HG03039 (cell line): Measurements from ENCODE around the gene BMPER.

ENCODE experiments used
- ATAC-seq: cut with Tn5 transposase; IDR thresholded peaks from one replicate; pipeline ENCODE4 v1.9.1; 2021; ENCODE audit warnings: mild to moderate bottlenecking, moderate library complexity; ENCODE audit not compliant: unreplicated experiment

BMPER gene

DNA sequence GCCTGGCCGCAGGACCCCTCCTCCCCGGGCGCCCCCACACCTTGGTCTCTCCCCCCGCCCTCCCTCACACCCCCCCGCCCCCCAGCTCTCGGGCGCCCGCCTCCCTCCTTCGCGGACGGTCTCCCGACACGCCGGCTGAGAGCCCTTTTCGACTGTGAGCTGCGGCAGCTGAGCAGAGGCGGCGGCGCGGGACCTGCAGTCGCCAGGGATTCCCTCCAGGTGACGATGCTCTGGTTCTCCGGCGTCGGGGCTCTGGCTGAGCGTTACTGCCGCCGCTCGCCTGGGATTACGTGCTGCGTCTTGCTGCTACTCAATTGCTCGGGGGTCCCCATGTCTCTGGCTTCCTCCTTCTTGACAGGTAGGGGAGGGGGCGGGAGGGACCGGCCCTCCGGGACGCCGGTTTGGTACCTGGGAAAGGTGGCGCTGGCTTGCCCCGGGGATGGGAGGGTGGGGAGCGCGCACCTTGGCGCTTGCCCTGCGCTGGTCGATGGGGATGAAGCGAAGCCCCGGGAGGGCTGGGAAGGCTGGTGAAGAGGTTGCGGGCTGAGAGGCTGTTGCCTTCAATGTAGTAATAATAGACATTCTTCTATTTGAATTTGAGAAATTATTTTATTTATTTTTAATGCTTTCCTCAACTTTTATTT is at the start of gene BMPER:
TSS of gene BMPER (plus strand) at position 151 of the 644 bp plus-strand sequence. CDS start at position 226, 75 bp downstream.
- ATAC-seq = no peak

DNA sequence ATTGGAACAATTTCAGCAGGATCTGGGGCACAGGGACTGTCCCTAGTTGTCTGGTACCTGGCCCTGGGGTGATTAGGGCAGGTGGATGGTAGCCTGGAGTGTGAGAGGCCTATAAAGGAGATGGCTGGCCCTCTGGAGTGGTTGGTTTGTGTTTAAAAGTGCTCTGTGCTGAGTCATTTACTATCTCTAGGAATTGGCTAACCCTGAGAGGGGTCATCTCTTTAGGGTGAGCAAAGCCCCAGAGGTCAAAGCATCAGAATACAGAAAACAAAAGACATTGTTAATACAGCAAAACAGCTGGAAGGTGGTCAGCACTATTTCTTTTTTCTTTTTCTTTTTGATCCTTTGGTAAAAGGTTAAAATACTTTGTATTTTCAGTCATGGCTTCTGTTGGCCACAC is 43.4 kb upstream of the BMPER start:
- no peak for ATAC-seq

DNA sequence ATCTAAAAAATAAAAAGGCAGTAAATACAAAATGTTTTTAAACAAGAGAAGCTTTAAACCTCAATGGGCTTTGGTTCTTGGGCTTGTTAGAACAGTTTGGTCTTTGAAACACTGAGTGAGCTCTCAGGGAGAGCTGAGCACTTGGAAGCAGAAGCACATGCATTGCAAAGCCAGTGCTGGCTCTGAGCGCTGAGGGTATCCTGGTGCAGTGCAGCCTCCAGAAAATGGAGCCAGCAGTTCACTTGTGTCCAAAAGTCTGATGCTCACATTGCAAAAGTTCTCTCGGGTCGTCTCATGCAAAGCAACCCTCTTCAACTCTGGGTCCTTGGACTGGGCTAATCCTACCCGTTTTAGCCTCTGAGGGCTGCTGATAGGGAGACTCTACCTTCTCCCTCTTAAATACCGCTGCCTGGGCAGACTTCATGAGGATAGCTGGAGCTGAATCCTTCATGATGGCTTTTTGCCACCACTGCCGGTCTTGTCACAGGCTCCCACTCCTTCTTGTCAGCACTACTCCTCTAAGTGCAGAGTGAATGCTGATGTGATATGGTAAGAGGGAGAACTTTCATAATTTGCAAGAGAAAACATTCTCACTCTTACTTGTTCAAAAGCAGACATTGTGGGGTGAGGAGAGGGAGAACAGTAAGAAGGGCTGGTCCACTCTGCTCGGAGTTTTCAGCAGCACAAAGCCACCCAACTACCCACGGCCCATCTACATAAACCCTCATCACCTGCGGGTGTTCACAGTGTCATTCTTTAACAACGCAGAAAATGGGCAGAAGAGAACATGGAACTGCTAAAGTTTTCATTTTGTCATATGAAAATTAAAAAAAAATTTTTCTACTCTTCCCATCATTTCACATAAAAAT is 42.2 kb upstream of the BMPER start:
- ATAC-seq = no peak

DNA sequence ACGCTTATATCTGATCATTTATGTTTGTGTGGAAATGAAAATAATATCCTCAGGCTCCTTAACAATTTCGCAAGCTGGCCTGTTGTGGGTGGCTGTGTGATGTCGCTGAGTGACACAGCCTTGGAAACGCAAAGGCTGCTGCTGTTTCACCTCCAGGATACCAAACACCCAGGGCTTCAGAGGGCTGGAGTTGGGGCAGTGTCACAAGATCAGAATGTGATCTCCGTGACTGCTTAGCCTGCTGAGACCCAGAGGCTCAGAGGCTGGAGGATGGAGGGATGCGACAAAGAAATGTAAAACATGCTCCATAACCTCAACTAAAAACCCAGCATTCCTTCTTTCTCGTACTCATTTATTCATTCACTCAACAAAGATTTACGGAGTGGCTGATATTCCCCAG is 37.2 kb upstream of the BMPER start:
- ATAC-seq = no peak

DNA sequence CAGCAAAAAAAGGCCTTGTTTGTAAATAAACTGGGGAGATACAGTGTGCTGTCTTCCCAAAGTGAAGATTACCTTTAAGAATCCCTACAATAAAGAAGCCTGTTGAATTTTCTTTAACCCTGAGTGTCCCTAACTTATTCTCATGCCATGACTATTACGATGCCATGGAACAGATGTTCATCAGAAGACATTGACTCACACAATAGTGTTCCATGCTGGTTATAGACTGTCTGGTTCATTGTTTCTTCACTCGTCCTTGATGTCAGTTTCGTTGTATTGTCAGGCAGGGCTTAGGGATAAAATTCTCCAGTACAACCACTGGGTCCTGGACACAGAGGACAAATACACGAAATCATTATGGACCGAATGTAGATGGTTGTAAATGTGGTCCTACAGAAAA is 36.2 kb upstream of the BMPER start:
- no peak for ATAC-seq

DNA sequence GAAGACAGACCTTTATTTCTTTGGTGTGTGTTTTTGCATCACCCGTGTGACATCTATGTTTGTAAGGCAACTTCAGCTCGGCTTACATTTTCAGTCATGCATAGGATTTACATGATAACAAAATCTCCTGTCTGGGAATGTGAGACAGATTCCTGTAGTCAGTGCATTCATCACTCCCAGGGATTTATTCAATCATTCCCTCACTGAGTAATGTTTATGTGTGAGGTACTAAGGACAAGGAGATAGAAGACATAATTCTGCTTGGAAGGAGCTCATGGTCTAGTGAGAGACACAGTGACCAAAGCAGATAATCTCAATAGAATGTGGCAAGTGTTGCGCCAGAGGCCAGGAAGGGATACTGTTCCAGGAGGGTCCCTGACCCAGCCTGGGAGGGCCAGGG is 35.2 kb upstream of the BMPER start:
- no peak for ATAC-seq

DNA sequence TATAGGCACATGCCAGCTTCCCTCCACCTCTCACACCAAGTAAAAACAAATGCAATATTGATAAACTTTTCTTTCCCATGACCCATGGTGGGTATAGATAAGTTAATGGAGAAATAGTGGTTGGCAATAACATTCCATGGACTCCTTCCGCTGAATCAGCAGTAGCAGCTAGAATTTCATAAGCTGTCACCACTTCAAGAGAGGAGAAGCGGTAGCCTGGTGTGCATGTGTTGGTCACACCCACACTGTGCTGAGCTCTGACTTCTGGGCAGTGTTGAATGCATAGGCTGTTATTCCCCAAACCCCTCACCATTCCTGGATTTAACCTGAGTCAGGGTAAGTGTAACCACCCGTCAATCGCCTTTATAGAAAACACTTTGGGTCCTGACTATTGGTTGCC is 32.5 kb upstream of the BMPER start:
- no peak for ATAC-seq

DNA sequence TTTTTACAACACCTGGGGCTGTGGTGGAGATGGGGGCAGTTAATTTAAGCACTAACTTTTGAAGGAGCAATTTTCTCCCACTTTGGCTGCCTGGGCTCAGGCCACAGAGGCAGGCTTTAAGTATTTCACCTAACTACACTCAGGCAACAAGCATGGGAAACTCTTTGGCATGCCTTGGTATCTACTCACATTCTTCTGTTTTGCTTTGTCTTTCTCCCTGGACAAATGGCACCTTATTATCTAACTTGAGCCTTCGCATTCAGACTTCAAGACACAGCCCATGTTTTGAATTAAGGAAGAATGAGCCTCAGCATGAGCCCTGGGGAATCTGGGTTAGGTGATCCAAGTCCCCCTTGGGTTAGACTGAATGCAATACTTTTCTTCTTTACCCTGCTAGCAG is 31.8 kb upstream of the BMPER start:
- no peak for ATAC-seq

DNA sequence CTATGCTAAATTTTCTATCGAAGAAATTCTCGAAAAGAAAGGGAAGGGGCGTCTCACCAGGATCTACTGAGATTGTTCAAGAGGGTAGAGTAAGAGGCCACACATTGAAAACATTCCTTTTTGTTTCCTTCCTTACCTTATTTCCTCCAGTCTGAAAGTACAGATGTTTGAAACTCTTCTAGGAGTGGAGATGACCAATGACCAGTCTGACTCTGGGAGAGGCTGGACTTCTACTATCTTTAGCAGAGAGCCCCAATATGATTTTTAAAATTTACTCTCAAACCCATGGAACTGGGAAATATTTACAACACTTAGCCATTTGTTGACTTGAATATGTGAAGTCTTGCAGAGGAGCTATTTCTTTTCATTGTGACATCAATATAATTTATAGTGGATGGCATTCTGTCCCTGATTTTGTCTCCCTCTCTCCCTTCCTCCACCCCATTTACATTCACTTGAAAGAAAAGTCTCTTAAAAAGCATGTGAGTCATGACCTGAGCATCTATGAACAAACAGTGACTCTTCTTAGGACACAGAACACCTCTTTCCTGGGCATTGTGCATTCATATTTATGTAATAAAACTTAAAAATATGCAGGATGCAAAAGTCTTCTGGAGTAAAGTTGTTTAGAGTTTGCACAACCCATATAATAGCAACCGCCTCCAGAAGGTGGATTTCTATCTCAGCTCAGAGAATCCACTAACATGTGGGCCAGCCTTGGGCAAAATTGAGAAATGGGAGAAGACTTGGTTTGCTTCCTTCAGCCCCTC is 31.2 kb upstream of the BMPER start:
- no peak for ATAC-seq

DNA sequence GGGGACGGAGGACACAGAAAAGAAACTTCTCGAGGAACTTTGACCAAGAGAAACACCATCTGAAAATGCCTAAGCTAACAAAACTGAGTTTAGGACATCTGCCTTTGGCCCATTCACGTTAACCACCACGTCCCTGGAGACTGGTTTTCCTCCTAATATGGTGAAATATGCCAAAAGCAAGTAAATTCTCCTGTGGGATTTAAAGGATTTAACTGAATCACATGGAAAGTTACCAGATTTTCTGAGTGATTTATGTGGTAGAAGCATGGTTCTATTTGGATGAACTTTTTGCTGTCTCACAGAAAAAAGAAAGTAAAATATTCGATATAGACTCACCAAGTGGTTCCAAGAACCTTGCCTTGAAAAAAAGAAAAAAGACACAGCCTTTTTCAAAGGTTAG is 30.4 kb upstream of the BMPER start:
- no peak for ATAC-seq

DNA sequence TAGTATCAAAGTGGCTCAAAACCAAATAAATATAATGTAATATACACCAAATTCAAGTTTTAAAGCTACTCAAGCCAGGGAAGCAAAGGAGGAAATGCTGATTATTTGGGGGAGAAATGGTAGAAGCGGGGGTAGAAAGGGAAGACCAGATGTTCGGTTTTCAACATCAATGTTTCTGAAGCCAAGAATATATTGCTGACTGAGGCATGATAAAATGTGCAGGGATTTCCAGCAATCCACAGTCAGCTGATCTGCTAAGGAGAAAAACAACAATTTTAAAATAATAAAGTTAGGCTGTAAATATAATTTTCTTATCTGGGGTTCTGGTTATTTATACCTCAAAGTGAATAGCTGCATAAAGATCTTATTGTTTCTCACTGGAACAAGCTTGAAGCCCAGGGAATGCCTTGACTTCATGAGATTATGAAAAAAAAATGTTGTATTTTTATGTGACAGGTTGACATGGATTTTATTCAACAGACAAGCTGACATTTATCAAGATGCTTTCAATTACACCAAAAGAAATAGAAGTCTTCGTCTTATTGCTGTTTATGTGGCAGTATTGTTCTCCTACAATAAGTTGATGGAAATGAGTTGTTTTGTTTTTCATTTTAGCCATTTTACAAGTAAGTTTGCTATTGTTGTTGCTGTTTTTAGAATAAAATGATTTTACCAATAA is 28.6 kb upstream of the BMPER start:
- no peak for ATAC-seq

DNA sequence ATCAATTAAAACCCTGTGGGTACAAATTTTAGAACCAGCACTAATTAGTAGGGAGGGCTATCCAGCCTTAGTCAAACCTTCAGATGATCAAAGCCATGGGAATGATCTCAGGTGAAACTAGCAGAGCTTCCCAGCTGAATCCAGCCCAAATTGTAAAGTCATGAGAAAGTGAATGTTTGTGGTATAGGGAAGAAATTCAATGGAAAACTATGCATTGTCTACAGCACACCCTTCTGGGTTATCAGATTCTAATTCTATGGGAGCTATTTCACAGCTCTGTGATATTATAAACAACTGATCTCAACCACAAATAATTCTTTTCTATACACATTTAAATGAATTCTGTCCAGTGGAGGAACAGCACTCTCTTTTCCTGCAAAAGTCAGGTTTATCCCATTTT is 24.6 kb upstream of the BMPER start:
- no peak for ATAC-seq

DNA sequence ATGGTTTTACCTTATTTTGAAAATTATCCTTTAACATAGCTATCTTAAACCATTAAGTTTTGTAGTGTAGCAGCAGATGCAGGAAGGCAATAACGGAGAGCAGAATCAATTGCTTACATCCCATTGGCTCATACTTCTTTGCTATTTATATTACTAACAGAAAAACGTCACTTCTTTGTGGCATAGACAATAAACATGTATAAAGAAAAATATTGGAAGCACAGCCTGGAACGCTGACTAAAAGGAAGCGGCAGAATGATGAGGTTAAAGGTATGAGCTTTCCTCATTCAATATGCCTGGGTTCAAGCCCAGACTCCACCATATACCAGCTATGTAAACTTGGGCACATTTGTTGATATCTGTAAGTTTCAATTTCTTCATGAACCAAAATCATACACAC is 24.0 kb upstream of the BMPER start:
- ATAC-seq = no peak

DNA sequence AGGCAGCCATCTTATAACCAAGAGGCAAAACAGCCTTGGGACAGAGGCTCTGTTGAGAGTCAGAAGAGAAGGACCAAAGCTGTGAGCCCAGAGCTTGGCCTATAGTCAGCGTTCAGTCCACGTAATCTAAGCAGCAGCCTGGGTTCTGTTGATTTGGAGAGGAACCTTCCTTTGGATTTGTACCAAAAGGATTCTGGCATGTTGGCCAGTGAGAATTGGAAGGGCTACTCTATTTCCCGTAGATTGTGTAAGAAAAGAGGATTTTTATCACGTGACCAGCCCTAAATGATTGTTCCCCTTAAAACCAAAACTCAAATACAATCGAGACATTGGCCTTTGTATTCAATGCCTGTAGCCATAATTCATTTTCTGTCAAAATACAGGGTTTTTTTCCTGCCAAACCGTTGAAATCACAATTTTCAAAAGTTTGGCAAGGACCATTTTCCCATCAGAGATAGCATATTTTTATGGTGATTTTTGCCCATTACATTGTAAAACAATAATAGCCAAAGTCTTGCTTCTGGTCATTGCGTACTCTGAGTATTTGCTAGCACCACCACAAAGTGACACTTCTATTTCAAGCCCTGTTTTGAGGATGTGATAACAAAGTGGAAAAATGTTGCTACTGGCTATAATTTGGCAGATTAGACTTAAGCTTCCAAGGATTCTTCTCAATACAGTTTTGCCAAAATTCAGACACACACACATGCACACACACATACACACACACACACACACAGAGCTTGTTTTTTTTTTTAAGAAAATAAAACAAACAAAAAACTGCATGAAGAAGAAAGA is 23.1 kb upstream of the BMPER start:
- no peak for ATAC-seq

DNA sequence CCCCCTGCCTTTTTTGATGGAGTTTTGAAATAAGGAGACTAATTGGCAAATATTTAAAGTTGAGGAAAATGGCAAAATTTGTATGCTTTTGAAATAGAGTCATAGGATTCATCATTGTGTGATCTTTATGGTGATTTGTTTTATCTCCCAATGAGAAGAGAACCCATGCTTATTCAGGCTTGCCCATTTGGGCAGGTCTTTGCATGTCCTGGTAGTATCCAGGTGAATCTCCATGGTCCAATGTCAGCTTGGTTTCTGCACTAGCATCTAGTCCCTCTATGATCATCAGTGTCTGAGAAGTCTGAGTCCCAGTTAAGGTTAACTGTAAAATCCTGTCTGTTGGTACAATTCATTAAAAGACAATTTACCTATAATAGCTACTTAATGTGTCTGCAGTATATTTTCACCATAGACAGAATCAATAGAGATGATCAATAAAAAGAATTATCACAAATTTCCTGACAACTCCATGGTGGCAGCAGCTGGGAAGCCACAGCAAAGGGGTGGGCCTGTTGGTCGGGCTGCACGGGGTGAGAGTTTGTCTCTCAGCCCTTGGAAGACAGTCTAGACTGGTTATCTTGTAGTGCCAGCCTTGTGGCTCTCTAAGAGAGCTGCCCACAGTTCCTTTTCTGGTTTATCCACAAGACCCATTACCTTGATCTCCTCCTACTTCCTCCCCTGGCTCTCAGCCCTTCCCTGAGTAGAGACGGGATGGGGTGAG is 22.2 kb upstream of the BMPER start:
- no peak for ATAC-seq

DNA sequence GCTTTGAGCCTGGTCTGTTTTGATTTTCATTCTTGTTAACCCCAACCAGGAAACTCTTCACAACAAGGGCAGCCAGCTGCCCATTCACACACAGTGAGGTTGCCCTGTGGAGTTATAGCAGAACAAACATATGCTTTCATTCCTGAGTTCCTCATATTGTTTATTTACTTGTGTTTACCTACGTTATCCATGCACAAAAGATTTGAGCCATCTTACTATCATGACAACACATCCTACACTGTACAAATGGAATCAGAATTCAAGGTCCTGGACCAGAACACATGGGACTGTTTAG is 21.7 kb upstream of the BMPER start:
- no peak for ATAC-seq

DNA sequence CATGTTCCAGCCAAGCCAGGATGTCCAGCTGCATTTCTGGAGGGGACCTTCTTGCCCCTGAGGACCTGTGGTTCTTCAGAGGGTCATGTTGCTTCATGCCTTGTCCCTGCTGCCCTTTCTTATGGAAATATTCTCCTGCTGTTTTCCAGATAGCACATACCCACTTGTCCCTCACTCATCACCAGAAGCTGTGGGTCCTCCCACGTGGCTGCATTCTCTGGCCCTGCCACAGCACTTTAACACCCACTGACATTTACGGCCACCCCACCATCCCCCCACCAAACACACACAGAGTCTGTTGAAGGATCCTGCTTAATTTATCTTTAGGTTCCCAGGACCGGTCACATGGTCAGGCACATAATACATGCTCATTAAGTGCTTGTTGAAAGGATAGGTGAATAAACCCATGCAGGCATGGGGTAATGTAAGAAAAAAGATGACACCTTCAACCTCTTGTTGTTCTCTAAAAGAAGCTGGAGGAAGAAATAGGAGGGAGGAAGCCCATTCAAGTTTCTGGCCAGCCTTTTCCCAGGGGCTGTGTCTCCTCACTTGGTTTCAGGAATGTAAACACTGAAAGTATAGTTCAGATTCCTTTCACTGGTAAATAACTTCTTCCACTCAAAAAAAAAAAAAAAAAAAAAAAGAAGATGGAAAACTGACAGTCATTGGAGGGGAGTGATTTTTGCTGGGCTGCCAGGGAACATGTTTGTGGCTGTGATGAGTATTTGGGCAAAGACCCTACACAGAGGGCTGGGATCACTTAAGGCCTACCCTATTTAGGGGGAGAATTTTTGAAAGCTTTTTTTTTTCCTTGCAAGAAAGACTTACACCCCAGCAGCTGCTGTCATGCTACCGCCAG is 19.8 kb upstream of the BMPER start:
- no peak for ATAC-seq

DNA sequence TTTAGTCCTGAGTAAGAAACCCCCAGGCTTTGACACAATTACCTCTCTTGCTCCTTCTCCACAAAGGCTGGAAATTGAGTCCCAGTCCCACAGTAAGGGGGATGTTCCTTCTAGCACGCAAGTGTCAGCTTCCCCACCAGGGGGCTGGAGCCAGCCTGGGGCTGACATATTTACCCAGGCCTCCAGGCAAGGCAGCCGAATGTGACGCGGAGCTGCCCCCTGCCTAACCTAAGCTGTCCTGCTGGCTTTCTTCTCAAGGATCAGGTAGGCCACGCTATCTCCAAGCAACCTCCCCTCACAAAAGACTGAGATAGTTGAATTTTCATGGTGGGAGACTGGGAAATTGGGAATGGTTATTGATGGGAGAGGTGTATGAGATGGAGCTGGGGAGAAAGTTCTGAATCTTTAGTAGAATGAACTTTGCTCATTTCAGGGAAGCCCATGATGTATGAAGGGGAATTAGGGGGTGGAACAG is 19.2 kb upstream of the BMPER start:
- no peak for ATAC-seq
